Stimulated activated CD8-positive, alpha-beta memory T cell treated with anti-CD3 and anti-CD28 coated beads, Interleukin-4, amount 100 ng/mL, for 24 hours (primary cell): ENCODE results near the gene DOCK10.

Experiments used
- DNase-seq: peaks from one replicate; pipeline ENCODE4 v3.0.0-alpha.2; 2020; ENCODE audit warnings: low read depth

Gene DOCK10

DNA sequence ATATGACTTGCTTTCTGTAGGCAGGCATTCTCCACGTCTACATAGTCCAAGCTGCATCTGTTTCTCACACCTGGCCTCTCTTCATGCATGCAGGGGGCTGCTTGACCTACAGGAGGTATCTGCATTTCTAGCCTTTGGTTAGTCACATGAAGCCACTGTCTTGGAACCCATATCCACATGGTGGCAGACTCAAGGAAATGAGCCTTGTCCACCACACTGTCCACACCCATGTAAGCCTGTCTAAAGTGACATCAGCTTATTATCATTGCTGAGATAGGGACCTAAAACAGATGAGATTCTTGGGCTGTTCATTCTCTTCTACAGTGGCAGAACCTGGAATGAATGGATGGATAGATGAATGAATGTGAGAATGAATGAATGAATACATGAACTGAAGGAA, 160.4 kb downstream of the DOCK10 start:
- DNase-seq = no peak

DNA sequence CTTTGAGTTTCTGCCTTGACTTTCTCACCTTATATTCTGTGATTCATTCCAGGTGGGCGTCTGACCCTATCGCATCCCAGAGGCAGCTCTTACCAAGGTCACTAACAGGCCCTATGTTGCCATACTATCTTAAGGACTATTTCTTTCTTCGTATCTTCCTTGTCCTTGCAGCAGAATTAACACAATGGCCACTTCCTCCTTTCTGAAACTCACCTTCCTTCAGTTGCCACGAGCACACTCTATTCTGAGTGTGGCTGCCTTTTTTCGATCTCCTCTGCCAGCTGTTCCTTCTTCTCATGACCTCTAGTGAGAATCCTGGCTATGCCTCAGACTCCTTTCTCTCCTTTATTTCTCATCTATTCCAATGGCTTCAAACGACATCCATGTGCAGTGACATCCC, 165.7 kb downstream of the DOCK10 start:
- DNase-seq = no peak

DNA sequence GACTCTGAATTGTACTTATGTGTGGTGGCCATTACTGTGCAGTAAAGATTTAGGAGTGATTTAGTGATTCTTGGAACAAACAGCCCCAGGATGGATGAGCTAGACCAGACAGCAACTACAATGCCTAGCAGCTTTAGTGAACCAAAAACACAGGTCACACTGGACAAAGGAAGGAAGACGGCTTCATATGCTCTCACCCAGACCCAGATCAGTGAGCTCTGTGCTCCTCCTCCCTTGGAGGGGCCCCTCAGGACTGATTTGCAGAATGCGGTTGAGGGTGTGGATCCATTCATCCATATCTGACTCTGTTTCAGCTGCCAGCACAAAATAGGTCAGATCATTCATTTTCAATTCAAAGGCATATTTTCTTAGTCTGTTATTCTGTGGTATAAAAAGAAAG, 166.4 kb downstream of the DOCK10 start:
- DNase-seq = no peak

DNA sequence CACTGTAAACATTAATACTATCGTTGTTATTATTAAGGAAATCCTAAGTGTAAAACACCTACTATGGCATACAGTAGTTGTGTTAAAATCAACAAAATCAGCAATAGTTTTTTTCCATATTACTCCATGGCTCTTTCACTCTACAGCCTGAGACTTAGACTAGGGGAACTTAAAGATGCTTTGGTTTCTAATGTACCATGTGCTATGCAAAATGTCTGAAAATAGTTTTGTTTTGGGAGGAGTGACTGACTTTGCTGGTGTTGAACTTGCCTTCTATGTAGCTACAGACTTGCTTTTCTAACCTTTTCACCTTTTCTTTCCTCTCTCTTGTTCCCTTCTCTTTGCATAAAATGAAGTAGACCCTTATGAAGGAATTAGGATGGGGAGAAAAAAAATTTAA, 167.1 kb downstream of the DOCK10 start:
- no peak for DNase-seq

DNA sequence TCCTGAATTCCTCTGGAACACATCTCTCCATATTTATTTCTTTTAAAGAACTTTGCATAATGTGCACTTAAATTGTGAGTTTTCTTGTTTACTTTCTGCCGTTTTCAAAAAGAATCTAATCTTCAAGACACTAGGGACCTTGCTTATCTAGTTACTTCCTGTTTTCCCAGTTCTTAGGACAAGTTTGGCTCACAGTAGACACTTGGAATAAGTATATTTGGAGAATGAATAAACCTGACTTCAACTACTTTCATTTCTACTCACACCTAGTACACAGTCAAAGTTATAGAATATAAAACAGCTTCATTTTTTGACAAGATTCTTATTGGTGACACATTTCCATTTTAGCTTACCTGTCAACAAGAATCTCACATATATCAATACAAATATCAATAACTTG, 170.5 kb downstream of the DOCK10 start:
- DNase-seq = no peak

DNA sequence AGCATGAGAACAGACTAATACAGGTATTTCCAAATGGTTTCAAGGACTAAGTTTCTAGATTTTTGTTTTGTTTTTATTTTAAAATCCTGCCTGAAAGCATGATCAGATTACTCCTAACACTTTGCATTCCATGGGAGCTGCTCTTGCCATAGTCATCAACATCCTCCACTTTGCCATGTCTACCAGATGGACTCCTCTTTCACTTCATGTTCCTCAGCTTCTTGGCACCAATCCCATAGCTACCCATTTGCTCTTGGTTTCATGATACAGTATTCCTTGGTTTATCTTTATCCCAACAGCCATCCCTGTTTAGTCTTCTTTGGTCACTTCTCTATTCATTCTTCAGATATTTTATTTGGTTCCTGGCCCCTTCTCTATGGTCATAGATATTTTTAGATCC, 171.9 kb downstream of the DOCK10 start:
- no peak for DNase-seq

DNA sequence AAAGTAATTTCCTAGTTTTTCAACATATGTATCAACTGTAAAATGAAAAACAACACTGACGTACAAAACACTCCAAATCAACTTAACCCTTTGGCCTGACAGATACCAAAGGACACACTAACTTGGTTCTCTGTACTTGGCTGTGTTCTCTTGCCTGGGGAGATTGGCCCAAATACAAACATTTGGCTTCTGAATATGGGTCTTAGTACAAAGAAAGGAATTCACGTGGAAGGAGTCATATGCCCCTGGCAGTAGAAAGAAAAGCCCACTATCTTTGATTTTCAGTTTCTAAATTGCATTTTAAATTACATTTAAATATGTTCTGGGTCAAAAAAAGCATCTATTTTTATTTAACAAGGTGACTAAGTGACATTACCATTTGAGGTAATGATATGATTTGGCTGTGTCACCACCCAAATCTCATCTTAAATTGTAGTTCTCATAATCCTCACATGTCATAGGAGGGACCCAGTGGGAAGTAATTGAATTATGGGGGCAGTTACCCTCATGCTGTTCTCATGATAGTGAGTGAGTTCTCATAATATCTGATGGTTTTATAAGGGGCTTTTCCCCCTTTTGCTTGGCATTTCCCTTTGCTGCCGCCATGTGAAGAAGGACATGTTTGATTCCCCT, 172.6 kb downstream of the DOCK10 start:
- DNase-seq = no peak

DNA sequence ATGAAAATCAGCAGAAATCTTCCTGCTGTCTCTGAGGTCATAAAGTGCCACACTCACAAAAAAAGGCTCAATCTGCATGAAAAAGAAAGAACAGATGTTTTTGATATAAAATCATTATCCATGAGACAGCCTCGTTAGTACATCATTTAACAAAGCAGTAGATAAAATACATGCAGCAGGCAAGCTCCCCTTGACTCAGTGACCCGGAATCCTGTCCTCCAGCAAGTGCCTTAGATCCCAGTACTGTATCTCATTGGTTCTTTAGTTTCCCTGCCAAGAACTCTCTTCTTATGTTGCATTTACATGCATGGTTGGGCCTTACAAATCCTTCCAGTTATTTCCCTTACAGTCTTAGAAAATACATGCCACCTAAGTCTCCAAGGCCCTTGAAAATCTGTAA, 177.3 kb downstream of the DOCK10 start:
- no peak for DNase-seq

DNA sequence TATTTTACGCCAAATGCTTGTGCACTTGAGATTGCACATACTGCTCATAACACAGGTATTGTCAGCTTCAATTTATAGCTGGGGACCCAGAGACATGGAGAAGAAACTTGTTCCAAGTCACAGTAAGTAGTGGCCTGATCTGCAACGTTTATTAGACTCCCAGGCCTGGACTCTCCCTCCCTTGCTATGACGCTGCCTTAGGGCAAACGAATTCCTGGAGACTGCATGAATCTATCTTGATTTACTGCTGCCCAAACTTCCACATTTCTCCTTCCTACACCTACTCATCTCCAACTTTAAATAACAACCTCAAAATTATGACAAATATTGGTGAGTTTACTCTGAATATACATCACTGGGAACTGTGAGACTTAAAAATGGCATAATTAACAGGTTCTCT, 181.0 kb downstream of the DOCK10 start:
- no peak for DNase-seq

DNA sequence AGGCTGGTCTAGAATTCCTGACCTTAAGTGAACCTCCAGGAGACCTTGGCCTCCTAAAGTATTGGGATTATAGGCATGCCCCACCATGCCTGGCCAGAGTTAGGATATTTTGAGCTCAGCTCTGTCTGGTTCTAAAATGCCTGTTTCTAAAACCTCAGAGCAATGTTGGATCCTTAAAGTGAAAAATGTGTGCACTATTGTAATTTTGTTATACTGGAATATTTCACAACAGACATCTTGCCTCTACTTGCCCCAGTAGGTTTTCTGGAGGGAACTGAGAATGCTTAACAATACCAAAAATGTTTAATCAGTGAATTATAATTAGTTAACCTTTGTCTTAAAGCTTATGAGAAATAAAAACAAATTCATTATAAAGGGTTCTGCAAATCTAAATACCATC, 181.5 kb downstream of the DOCK10 start:
- no peak for DNase-seq

DNA sequence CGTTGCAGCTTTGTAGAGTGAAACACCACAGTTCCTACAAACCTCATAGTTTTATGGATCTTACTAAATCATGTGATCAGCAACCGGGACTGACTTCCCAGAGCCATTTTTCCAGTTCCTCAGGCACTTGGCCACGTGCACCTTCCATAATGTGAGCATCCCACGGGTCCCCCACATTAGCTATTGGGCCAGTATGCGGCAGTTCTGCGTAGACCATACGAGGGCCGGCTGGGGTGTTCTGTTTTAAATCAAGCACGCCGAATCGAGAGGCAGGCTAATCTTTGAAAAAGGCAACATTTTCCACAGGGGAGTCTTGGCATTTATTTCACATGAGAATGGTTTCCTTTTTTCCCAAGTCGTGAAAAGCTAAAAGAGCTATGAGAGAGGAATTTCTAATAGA, 190.5 kb downstream of the DOCK10 start:
- no peak for DNase-seq

DNA sequence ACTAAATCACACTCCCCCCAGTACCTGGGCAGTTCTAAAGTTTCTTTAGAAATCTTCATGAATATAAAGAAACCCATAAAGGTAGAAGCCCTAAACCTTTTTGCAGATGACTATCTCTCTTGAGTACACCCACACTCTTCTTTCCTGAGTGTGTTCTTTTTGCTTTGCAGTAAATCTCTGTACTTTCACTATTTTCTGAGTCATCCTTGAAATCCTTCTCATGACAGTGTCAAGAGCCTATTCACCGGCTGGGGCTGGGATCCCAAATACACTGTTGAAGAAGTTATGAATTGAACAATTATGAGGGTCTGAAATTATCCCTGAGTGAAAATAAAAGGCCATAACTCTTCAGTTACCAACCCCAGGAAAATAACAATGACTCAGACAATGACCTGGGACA, 192.2 kb downstream of the DOCK10 start:
- no peak for DNase-seq

DNA sequence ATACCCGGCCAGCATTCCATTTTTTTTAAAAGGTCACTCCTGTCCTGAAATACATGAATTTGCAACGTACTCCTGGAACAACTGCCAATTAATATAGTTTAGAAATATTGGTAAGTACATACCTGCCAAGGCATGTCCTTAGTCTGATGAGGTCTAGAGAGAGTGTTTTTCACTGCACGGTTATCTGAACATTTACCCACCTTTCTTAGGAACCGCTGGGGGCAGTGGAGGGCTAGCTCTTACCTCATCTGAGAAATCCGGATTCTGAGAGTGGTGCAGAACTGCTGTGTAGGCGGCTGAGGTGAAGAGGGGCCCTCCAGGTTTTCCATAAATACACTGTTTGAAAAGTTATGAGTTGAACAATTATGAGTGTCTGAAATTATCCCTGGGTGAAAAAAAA, 193.0 kb downstream of the DOCK10 start:
- DNase-seq = no peak

DNA sequence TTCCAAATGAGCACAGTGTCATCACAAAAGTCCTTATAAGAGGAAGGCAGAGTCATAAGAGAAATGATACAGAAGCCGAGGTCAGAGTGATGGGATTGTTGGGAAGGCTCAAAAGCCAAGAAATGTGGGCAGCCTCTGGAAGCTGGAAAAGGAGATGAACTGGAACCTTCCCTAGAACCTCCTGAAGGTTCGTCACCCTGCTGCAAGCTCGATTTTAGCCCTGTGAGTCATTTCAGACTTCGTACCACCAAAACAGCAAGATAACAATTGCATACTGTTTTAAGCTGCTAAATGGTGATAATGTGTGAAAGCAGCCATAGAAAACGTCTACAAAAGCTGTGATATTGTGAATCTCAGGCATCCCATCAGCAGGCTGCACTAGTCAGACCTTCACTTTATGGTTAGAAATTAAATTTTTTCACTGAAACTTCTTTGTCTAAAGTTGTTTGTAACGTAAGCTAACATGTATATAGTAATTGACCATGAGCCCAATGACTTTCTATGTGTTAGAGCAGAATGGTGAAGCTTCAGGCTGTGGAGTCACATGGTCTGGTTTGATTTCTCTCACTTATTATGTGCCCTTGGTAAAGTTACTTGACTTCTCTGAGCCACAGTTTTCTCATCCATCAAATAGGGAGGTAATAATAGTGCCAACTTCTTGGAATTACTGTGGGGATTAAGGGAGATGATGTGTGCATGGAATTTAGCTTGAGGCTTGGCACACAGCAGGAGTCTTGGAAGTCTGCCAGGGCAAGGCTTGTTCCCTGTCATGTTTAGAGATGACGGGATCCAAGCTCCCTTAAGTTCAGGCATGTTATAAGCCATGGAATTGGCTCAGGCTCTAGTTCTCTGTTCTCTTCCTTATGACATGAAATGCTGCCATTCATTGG, 194.1 kb downstream of the DOCK10 start:
- no peak for DNase-seq

DNA sequence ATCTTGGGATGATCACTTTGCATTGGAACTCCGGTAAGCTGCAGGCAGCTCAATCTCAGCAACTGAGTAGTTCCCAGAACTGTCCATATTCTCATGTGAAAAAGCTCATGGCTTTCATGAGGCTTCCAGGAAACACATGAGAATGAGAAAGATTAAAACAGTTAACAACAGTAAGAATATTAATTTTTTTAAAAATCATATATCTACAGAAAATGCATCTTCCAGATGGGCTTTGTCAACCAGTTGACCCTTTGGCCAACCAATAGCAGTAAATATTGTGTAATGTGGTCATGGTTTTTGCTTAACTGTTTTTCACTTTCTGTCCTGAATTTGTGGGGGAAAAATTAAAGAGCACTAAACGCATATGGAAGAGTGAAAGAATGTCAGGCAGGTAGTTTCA, 194.9 kb downstream of the DOCK10 start:
- DNase-seq = no peak

DNA sequence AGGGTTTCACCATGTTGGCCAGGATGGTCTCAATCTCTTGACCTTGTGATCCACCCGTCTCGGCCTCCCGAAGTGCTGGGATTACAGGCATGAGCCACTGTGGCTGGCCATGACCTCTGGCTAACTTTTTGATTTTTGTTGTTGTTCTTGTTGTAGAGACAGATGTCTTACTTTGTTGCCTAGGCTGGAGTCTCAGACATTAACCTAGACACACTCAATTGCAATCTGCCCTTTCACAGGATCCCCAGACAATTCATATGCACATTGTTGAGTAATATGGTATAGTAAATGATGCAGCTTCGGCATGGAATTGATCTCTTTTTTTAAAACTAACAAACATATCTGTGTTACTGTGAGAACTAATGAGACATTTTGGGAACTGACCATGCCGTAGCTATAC, 195.6 kb downstream of the DOCK10 start:
- DNase-seq = no peak

DNA sequence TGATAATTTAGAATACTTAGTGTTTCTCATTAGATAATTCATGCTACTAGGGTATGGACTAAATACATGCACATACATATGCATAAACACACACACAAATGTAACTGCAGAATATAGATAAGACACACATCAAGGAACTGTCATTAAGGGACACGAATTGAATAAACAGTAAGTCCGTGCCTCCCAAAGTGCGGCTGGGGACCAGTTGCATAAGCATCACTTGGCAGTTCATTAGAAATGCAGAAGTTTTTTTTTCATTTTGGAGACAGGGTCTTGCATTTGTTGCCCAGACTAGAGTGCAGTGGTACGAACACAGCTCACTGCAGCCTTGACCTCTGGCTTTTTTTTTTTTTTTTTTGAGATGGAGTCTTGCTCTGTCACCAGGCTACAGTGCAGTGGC, 196.1 kb downstream of the DOCK10 start:
- DNase-seq = no peak

DNA sequence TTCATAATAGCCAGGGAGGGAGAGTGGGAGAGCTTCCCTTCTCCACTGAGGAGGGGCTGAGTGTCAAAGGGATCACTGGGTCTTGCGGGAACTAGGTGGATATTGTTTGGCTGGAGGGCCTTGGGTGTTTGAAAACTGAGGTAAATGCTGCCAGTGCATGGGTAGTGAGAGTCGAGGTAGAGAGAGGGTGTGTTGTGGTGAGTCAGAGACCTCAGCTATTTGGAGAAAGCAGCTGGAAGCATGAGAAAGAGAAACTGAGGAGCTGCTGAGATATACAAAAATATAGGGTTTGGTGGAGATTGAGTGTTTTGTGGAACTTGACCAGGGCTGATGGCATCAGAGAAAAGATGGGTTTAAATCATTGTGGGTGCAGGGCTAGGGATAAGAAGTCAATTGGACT, 199.1 kb downstream of the DOCK10 start:
- DNase-seq = no peak

DNA sequence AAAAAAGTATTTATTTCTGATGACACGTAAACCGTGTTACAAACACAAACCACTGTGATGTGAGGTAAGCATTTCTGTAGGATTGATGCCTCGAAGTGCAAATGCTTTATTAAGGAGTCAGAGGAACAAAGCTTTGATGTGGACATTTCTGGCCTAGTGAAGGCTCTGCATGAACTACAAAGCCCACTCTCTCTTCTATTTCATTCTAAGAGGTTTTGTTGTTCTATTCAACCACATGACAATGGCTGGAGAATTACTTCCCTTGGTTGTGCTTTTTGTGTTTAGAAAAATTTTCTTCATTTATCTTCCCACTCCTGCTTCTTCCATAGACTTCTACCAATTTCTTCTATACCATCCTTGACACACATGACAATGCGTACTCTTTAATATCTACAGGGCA, 200.4 kb downstream of the DOCK10 start:
- no peak for DNase-seq

DNA sequence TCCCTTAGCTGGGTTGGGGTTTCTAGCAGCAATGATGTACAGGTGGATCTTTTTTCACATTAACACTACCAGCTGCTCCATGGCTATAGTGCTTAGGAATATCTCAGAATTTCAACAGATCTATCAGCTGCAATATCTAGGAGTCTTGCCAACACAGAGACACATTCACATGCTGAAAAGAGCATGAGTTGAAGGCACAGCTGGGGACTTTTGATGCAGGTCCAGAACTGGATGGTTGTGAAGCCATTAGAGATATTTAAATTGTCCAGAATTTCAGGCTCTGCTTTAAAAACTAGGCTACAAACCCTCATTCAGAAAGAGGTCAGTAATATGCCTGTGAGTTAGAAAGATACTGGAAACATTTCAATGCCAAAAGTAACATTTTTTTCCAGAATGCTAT, 203.9 kb downstream of the DOCK10 start:
- DNase-seq = no peak

DNA sequence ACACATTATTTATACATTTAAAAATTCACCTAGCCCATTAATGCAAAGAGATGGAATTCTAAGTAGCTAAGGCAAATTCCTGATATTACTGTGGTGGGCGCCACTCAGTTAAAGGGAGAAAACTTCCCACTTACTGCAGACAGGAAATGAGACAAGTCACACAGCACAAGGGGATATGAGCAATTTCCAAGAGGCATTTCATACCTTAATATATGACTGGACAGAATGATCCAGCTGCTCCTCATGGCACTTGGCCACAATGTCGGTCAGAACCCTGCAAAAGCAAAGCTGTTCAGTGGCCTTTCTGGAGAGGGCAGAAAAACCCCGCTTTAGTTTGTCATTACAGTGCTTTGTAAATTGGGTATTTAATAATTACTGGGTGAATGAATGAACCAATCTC, 204.7 kb downstream of the DOCK10 start:
- DNase-seq = no peak

DNA sequence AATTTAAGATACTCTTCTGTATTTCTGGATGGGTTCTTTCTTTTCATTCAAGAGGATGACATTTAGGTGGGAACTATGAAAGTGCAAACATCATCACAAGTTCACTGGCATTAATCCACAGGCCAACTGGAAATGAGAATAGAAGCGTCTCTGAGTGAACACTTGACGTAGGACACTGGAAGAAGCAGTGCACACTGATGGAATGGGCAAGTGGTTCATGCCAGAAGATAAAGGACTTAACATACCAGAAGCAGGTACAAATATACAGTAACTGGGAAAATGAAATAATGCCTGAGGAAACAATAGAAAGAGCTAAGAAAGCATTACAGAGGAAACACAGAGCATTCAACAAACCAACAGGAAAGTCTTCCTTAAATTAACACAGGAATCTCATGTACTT, 205.2 kb downstream of the DOCK10 start:
- no peak for DNase-seq

DNA sequence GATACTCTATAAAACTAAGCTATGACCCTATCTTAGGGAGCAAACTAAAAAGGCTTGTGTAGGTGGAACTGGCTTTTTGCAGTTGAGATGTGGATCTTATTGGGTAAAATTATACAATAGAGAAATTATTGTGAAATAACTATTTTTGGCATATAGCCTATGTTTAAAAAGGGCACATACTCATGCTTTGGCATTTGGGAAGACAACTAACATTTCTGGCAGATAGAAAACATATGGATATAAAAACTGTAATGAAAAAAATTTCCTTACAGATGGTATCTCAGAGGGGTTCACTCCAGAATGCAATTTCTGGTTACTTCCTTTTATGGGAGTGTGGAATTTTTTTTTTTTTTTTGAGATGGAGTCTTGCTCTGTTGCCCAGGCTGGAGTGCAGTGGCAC, 206.0 kb downstream of the DOCK10 start:
- no peak for DNase-seq

DNA sequence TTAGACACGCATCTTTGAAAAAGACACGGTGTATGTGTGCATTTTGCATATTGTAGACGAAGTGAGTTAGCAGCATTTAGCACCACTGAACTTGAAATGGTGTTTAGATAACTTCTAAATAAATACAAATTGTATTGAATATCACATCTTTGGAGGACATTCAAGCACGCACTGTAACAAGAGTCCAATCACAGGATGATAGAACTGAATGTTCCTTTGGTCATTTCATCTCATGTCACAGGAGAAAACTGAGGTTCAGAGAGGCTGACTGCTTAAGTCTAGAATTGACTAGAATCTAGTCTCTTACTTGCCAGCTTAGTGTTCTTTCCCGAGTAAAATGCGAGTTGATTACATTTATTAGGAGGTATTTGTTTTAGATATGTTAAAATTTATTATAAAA, 206.9 kb downstream of the DOCK10 start:
- DNase-seq = no peak
